K562 (cell line): ENCODE data around the gene AFM. TPM values are rescaled to one million over a fixed set of nuclear protein-coding genes. Genes with fewer than 3 reads are reported as not detected.

ENCODE experiments used
- ATAC-seq: fragments of 200-7000 bp; cut with Tn5 transposase; 3 replicates; pipeline ENCODE4 v1.9.1; 2020; ENCODE audit warnings: moderate library complexity
- BruUV-seq: library from RNA; stranded (reverse); fragments of 400-500 nt; replicated peaks from 2 replicates; lab custom pipeline; 2021; lab: Mats Ljungman, UMichigan
- CTCF ChIA-PET: fragments of 300-600 bp; formaldehyde crosslinking; extraction: SDS; loops from one replicate; lab custom pipeline; 2021; ENCODE audit warnings: low intra/inter-chr PET ratio; lab: Yijun Ruan, JAX
- POLR2A ChIA-PET: fragments of 300-600, 350-650 bp; sonication (Branson Sonifier 250); formaldehyde crosslinking; extraction: SDS; loops from one replicate; lab custom pipeline; 2021; ENCODE audit warnings: antibody characterized with exemption, inconsistent platforms; lab: Yijun Ruan, JAX
- DNase-seq, 4 experiments: peaks; one replicate each; pipeline versions ENCODE4 v3.0.0 to v3.0.0-alpha.2; 2011 to 2018; ENCODE audit warnings: low spot score in 3 of 4, mixed read lengths in 3 of 4; ENCODE audit errors: extremely low read depth in 1 of 4
- FAIRE-seq: peaks from 2 replicates; lab custom pipeline; 2011; peaks lifted over from hg19 to GRCh38; lab: Jason Lieb, UNC
- H2AFZ ChIP-seq: 2 replicates; pipeline ENCODE4 v1.6.0; 2011; ENCODE audit warnings: low read depth, low read length, control low read depth, inconsistent platforms
- H3K27ac ChIP-seq: fragments of 200-600 bp; 3 replicates; pipeline ENCODE4 v1.8.0; 2011; ENCODE audit warnings: low read depth, mild to moderate bottlenecking, control low read depth, inconsistent platforms, low read length, moderate library complexity, mixed read lengths; ENCODE audit errors: extremely low read depth
- H3K27me3 ChIP-seq, 2 experiments: fragments of 300-600 bp in 1 of 2; 2 replicates in 1 of 2; 3 replicates in 1 of 2; pipeline versions ENCODE4 v1.6.0 to v1.8.0; 2011; ENCODE audit warnings: inconsistent platforms in 2 of 2, low read length in 2 of 2, mild to moderate bottlenecking in 1 of 2, mixed read lengths in 1 of 2, moderate library complexity in 1 of 2; ENCODE audit not compliant: control insufficient read depth in 2 of 2, insufficient read depth in 2 of 2
- H3K36me3 ChIP-seq: fragments of 300-600 bp; 3 replicates; pipeline ENCODE4 v1.8.0; 2011; ENCODE audit warnings: mild to moderate bottlenecking, low read length, inconsistent platforms; ENCODE audit not compliant: control insufficient read depth, insufficient read depth
- H3K4me1 ChIP-seq, 2 experiments: fragments of 200-600 bp in 1 of 2; replicated peaks in 1 of 2; 2 replicates in 1 of 2; 3 replicates in 1 of 2; pipeline versions ENCODE4 v1.5.1 to v1.8.0; 2011; ENCODE audit warnings: inconsistent platforms in 2 of 2, low read length in 2 of 2, mild to moderate bottlenecking in 1 of 2, mixed read lengths in 1 of 2, moderate library complexity in 1 of 2; ENCODE audit not compliant: control insufficient read depth in 2 of 2, insufficient read depth in 2 of 2
- H3K4me2 ChIP-seq: 2 replicates; pipeline ENCODE4 v1.6.1; 2011; ENCODE audit warnings: low read length, control low read depth, inconsistent platforms, mixed read lengths; ENCODE audit not compliant: insufficient read depth
- H3K4me3 ChIP-seq: fragments of 200-600 bp; sonication (generic), shearing (Covaris generic); 2 replicates; pipeline ENCODE4 v1.5.1; 2016; ENCODE audit warnings: control low read depth, inconsistent platforms
- H3K79me2 ChIP-seq: fragments of 200-600 bp; 3 replicates; pipeline ENCODE4 v1.8.0; 2011; ENCODE audit warnings: low read length, inconsistent platforms; ENCODE audit not compliant: control insufficient read depth, insufficient read depth
- H3K9ac ChIP-seq, 2 experiments: 2 replicates each; pipeline versions ENCODE4 v1.6.0 to v1.6.1; 2011; ENCODE audit warnings: low read depth in 2 of 2, low read length in 2 of 2, control low read depth in 1 of 2, inconsistent platforms in 1 of 2, mild to moderate bottlenecking in 1 of 2, mixed read lengths in 1 of 2; ENCODE audit not compliant: insufficient read depth in 1 of 2
- H3K9me1 ChIP-seq: one replicate; pipeline ENCODE4 v1.6.0; 2011; ENCODE audit warnings: inconsistent platforms, mild to moderate bottlenecking, low read length, moderate library complexity; ENCODE audit not compliant: control insufficient read depth, insufficient read depth
- H3K9me3 ChIP-seq: replicated peaks from 2 replicates; pipeline ENCODE4 v1.5.1; 2011; ENCODE audit warnings: low read depth, low read length, inconsistent platforms; ENCODE audit not compliant: control insufficient read depth, insufficient read depth
- H4K20me1 ChIP-seq: replicated peaks from 2 replicates; pipeline ENCODE4 v1.6.1; 2011; ENCODE audit warnings: low read length, inconsistent platforms, mixed read lengths; ENCODE audit not compliant: control insufficient read depth, insufficient read depth
- MED1 ChIP-seq: sonication (generic); formaldehyde crosslinking; IDR thresholded peaks from 2 replicates; pipeline ENCODE4 v1.8.1; 2023; ENCODE audit warnings: missing genetic modification reagents, borderline replicate concordance
- MXI1 ChIP-seq: IDR thresholded peaks from 2 replicates; pipeline ENCODE4 v1.6.1; 2011; ENCODE audit warnings: low read depth, mild to moderate bottlenecking, improper control_type of control experiment, low read length
- NFE2L1 ChIP-seq: fragments of 450-650 bp; IDR thresholded peaks from 2 replicates; pipeline ENCODE4 v1.6.1; 2016; ENCODE audit warnings: missing genetic modification characterization, low read depth, mild to moderate bottlenecking, missing compliant biosample characterization, moderate library complexity, borderline replicate concordance
- NFYB ChIP-seq: IDR thresholded peaks from 2 replicates; pipeline ENCODE4 v1.6.1; 2011; ENCODE audit warnings: mild to moderate bottlenecking, moderate library complexity; ENCODE audit not compliant: insufficient read length; ENCODE audit errors: extremely low read depth
- NONO ChIP-seq, 2 experiments: fragments of 200-400 bp in 1 of 2; fragments of 450-650 bp in 1 of 2; formaldehyde crosslinking in 1 of 2; IDR thresholded peaks; 2 replicates each; pipeline ENCODE4 v1.6.1; 2017; ENCODE audit warnings: low read depth in 2 of 2, mild to moderate bottlenecking in 2 of 2, moderate library complexity in 2 of 2, low read length in 1 of 2
- PHF20 ChIP-seq: fragments of 450-650 bp; IDR thresholded peaks from 2 replicates; pipeline ENCODE4 v1.6.1; 2018; ENCODE audit not compliant: partially characterized antibody
- RUNX1 ChIP-seq: sonication (generic); IDR thresholded peaks from 2 replicates; pipeline ENCODE4 v1.6.1; 2016; ENCODE audit warnings: antibody characterized with exemption, low read depth
- SMARCA4 ChIP-seq: fragments of 450-650 bp; IDR thresholded peaks from 2 replicates; pipeline ENCODE4 v1.6.1; 2016
- XRCC4 ChIP-seq: IDR thresholded peaks from one replicate; pipeline ENCODE4 v1.6.1; 2011; ENCODE audit not compliant: insufficient read depth, insufficient read length; ENCODE audit errors: extremely low read depth
- ZSCAN32 ChIP-seq: fragments of 450-650 bp; formaldehyde crosslinking; IDR thresholded peaks from 2 replicates; pipeline ENCODE4 v1.4.0; 2020; ENCODE audit warnings: mild to moderate bottlenecking, moderate library complexity
- WGBS: fragments of 100-300 bp; shearing (Covaris generic); methylation state at CpG from one replicate; pipeline ENCODE4 v1.1.6; 2016; ENCODE audit warnings: low coverage, mixed read lengths; ENCODE audit not compliant: insufficient coverage; ENCODE audit errors: missing lambda C conversion rate; 5-methylcytosine and 5-hydroxymethylcytosine counted together
- in situ Hi-C: fragments of 300-500 bp; cut with MboI; formaldehyde crosslinking; loops from 4 replicates; pipeline ENCODE4 v1.15.0; 2018; ENCODE audit warnings: inconsistent platforms, mixed read lengths
- intact Hi-C: fragments of 100-400 bp; cut with micrococcal nuclease; formaldehyde crosslinking; loops from 2 replicates; pipeline ENCODE4 v1.14.2; 2022
- polyA plus RNA-seq, 8 experiments: library from polyadenylated mRNA; depleted of rRNA in 4 of 8; stranded (reverse) in 5 of 8; unstranded in 3 of 8; fragments of >200 nt; fragmentation: Nextera tagmentation in 2 of 8; fragmentation: Illumina TruSeq in 1 of 8; extraction: Ambion mirVana in 2 of 8; extraction: Trizol in 1 of 8; gene quantifications; 2 replicates each; pipeline versions ENCODE4 v1.2.1 to v1.2.3, GENCODE V29; 2011 to 2014; ENCODE audit warnings: inconsistent platforms in 1 of 8, missing spikeins in 1 of 8
- total RNA-seq, 7 experiments: library from RNA; depleted of rRNA in 6 of 7; stranded (reverse); fragments of >200 nt in 6 of 7; fragmentation: Illumina TruSeq in 2 of 7; extraction: Trizol in 2 of 7; gene quantifications; 2 replicates each; pipeline versions ENCODE4 v1.2.1 to v1.2.3, GENCODE V29; 2011 to 2021; ENCODE audit warnings: low replicate concordance in 1 of 7
- TF ChIP-seq, protein P1 (sequence below): IDR thresholded peaks from 2 replicates; pipeline ENCODE4 v1.6.1; 2014; ENCODE audit warnings: antibody characterized with exemption
- TF ChIP-seq, protein P2 (sequence below): fragments of 450-650 bp; IDR thresholded peaks from 2 replicates; pipeline ENCODE4 v1.6.1; 2016; ENCODE audit warnings: missing biosample characterization, missing genetic modification characterization
- TF ChIP-seq, protein P3 (sequence below): sonication (generic); formaldehyde crosslinking; IDR thresholded peaks from 2 replicates; pipeline ENCODE4 v1.8.1; 2023; ENCODE audit warnings: mild to moderate bottlenecking, missing genetic modification reagents
- TF ChIP-seq, protein P4 (sequence below): fragments of 250-450 bp; sonication (Bioruptor Pico); IDR thresholded peaks from 2 replicates; pipeline ENCODE4 v1.8.0; 2022; ENCODE audit warnings: inconsistent platforms

The AFM gene
- total and polyA plus RNA-seq, 9 of the 15 experiments (the other 6 are each of a cell fraction or from before 2014, with no cell fraction given): 0.07 to 0.15 (median 0.12) TPM; not detected in 5

DNA sequence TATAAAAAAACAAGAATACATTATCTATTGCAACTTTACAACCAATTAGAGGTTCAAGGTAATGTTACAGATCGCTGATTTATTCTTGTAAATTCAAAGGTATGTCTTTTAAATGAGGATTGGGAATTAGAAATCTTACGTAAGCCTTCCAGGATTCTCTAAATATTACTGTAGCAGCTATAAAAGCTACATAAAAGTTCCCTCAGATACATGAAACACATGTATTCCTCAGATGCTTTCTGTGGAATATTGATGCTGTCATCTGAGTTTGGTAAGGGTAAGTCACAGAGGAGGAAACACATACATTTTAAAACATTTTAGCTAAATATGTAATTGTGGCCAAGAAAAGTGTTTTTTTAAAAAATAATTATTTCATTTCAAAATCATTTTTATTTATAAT lies 42.1 kb upstream of the AFM start (continued):
- TF ChIP-seq, protein P1, sequence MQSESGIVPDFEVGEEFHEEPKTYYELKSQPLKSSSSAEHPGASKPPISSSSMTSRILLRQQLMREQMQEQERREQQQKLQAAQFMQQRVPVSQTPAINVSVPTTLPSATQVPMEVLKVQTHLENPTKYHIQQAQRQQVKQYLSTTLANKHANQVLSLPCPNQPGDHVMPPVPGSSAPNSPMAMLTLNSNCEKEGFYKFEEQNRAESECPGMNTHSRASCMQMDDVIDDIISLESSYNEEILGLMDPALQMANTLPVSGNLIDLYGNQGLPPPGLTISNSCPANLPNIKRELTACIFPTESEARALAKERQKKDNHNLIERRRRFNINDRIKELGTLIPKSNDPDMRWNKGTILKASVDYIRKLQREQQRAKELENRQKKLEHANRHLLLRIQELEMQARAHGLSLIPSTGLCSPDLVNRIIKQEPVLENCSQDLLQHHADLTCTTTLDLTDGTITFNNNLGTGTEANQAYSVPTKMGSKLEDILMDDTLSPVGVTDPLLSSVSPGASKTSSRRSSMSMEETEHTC: no peak

DNA sequence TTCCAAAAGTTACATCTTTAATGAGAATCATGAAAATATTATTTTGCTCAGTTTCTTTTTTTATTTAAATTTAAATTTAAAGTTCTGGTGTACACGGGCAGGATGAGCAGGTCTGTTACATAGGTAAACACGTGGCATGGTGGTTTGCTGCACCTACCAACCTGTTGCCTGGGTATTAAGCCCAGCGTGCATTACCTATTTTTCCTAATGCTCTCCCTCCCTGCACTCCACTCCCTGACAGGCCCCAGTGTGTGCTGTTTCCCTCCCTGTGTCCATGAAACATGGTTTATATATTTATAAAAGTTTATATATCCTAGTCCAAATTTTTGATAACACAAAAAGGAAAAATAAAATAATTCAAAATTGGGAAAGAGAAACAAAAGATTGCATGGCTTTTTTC lies 41.6 kb upstream of the AFM start:
- CTCF ChIA-PET: no interaction called here

More for the DNA sequence above, 41.6 kb upstream of the AFM start:
- H3K9me3 ChIP-seq: no peaks in the 10 kb centered on the region
- in situ Hi-C loops: no loop called here
- no peak overlapping the region for H3K9ac ChIP-seq
- H3K27me3 ChIP-seq: no peaks in the 10 kb centered on the region
- no peak for ATAC-seq
- no peak overlapping the region for H3K4me2 ChIP-seq
- H2AFZ ChIP-seq: no peak overlapping the region
- no peaks in the 10 kb centered on the region for H3K9me1 ChIP-seq
- FAIRE-seq: no peak
- DNase-seq: no peak
- H3K36me3 ChIP-seq: no peaks in the 10 kb centered on the region
- BruUV-seq: no TSS peak
- 32% methylated on average over 3 of the region's 3 CpGs for WGBS
- intact Hi-C loops: loop anchor here (10.0 kb wide), 2 partner anchors 125 to 215 kb away; no protein-coding TSS in a partner anchor
- TF ChIP-seq PHF20 (no peak), RUNX1 (no peak), SMARCA4 (no peak), NONO (IDR thresholded peaks at IDR 0.05; ENCODE audit: low read depth in 2 of 2, low read length in 1 of 2) (no peak), MXI1 (no peak), NFE2L1 (no peak), NFYB (no peak), ZSCAN32 (CRISPR knock-in tag) (no peak), MED1 (CRISPR knock-in tag) (no peak), XRCC4 (no peak)
- TF ChIP-seq, protein P2, sequence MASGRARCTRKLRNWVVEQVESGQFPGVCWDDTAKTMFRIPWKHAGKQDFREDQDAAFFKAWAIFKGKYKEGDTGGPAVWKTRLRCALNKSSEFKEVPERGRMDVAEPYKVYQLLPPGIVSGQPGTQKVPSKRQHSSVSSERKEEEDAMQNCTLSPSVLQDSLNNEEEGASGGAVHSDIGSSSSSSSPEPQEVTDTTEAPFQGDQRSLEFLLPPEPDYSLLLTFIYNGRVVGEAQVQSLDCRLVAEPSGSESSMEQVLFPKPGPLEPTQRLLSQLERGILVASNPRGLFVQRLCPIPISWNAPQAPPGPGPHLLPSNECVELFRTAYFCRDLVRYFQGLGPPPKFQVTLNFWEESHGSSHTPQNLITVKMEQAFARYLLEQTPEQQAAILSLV (tag): no peak
- TF ChIP-seq, protein P3, sequence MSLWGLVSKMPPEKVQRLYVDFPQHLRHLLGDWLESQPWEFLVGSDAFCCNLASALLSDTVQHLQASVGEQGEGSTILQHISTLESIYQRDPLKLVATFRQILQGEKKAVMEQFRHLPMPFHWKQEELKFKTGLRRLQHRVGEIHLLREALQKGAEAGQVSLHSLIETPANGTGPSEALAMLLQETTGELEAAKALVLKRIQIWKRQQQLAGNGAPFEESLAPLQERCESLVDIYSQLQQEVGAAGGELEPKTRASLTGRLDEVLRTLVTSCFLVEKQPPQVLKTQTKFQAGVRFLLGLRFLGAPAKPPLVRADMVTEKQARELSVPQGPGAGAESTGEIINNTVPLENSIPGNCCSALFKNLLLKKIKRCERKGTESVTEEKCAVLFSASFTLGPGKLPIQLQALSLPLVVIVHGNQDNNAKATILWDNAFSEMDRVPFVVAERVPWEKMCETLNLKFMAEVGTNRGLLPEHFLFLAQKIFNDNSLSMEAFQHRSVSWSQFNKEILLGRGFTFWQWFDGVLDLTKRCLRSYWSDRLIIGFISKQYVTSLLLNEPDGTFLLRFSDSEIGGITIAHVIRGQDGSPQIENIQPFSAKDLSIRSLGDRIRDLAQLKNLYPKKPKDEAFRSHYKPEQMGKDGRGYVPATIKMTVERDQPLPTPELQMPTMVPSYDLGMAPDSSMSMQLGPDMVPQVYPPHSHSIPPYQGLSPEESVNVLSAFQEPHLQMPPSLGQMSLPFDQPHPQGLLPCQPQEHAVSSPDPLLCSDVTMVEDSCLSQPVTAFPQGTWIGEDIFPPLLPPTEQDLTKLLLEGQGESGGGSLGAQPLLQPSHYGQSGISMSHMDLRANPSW (CRISPR knock-in tag): no peak
- TF ChIP-seq, protein P4, sequence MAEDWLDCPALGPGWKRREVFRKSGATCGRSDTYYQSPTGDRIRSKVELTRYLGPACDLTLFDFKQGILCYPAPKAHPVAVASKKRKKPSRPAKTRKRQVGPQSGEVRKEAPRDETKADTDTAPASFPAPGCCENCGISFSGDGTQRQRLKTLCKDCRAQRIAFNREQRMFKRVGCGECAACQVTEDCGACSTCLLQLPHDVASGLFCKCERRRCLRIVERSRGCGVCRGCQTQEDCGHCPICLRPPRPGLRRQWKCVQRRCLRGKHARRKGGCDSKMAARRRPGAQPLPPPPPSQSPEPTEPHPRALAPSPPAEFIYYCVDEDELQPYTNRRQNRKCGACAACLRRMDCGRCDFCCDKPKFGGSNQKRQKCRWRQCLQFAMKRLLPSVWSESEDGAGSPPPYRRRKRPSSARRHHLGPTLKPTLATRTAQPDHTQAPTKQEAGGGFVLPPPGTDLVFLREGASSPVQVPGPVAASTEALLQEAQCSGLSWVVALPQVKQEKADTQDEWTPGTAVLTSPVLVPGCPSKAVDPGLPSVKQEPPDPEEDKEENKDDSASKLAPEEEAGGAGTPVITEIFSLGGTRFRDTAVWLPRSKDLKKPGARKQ (CRISPR knock-in tag): no peak
- TF ChIP-seq, all 486 proteins: peak for 0
- POLR2A ChIA-PET: no interaction called here
- Histone ChIP-seq H3K27ac (no peak overlapping the region), H3K4me3 (no peak overlapping the region), H4K20me1 (no peaks in the 10 kb centered on the region), H3K4me1 (no peaks in the 10 kb centered on the region), H3K79me2 (no peaks in the 10 kb centered on the region)
